Trophoblast cell (in vitro differentiated cells and primary cell): ENCODE data around the gene FAAH.

ENCODE experiments used
- DNase-seq, 2 donors: peaks; one replicate each; pipeline ENCODE4 v3.0.0-alpha.2; 2016
- H2AFZ ChIP-seq: 2 replicates; pipeline ENCODE4 v1.6.1; 2013; ENCODE audit warnings: low read length, moderate library complexity, mild to moderate bottlenecking; ENCODE audit not compliant: insufficient read depth, poor library complexity
- H2AK5ac ChIP-seq: 2 replicates; pipeline ENCODE4 v1.6.1; 2013; ENCODE audit warnings: mild to moderate bottlenecking, low read length
- H2BK120ac ChIP-seq: 2 replicates; pipeline ENCODE4 v1.6.1; 2013; ENCODE audit warnings: low read length, mild to moderate bottlenecking, moderate library complexity; ENCODE audit not compliant: insufficient read depth, poor library complexity
- H2BK12ac ChIP-seq: 2 replicates; pipeline ENCODE4 v1.6.1; 2013; ENCODE audit warnings: mild to moderate bottlenecking, low read length, moderate library complexity
- H2BK5ac ChIP-seq: 2 replicates; pipeline ENCODE4 v1.6.1; 2013; ENCODE audit warnings: low read length, low read depth, moderate library complexity, mild to moderate bottlenecking; ENCODE audit not compliant: poor library complexity
- H3K14ac ChIP-seq: 2 replicates; pipeline ENCODE4 v1.6.1; 2013; ENCODE audit warnings: mild to moderate bottlenecking, low read length
- H3K18ac ChIP-seq: 2 replicates; pipeline ENCODE4 v1.6.1; 2013; ENCODE audit warnings: mild to moderate bottlenecking, low read length
- H3K23ac ChIP-seq: 2 replicates; pipeline ENCODE4 v1.6.1; 2013; ENCODE audit warnings: low read length
- H3K27ac ChIP-seq: 2 replicates; pipeline ENCODE4 v1.5.1; 2013; ENCODE audit warnings: low read depth, mild to moderate bottlenecking, inconsistent platforms, low read length, moderate library complexity
- H3K27me3 ChIP-seq: 2 replicates; pipeline ENCODE4 v1.6.1; 2013; ENCODE audit warnings: inconsistent platforms, mild to moderate bottlenecking, low read length, moderate library complexity; ENCODE audit not compliant: insufficient read depth
- H3K36me3 ChIP-seq, 2 experiments: 1 replicate in 1 of 2; 2 replicates in 1 of 2; pipeline ENCODE4 v1.6.1; 2013; ENCODE audit warnings: low read length in 2 of 2, mild to moderate bottlenecking in 2 of 2, moderate library complexity in 1 of 2; ENCODE audit not compliant: insufficient read depth in 2 of 2, control insufficient read depth in 1 of 2
- H3K4ac ChIP-seq: 2 replicates; pipeline ENCODE4 v1.6.1; 2013; ENCODE audit warnings: low read depth, mild to moderate bottlenecking, low read length, moderate library complexity
- H3K4me1 ChIP-seq, 2 experiments: 1 replicate in 1 of 2; 2 replicates in 1 of 2; pipeline ENCODE4 v1.6.1; 2013; ENCODE audit warnings: low read length in 2 of 2, mild to moderate bottlenecking in 2 of 2, moderate library complexity in 1 of 2; ENCODE audit not compliant: insufficient read depth in 2 of 2, control insufficient read depth in 1 of 2
- H3K4me2 ChIP-seq: 2 replicates; pipeline ENCODE4 v1.6.1; 2013; ENCODE audit warnings: inconsistent platforms, mild to moderate bottlenecking, low read length, moderate library complexity
- H3K4me3 ChIP-seq: 2 replicates; pipeline ENCODE4 v1.5.1; 2013; ENCODE audit warnings: mild to moderate bottlenecking, low read depth, low read length, inconsistent platforms
- H3K79me1 ChIP-seq: one replicate; pipeline ENCODE4 v1.6.1; 2013; ENCODE audit warnings: low read length
- H3K79me2 ChIP-seq: 2 replicates; pipeline ENCODE4 v1.6.1; 2013; ENCODE audit warnings: low read length, mild to moderate bottlenecking; ENCODE audit not compliant: control insufficient read depth, insufficient read depth, poor library complexity
- H3K9ac ChIP-seq: 2 replicates; pipeline ENCODE4 v1.6.1; 2013; ENCODE audit warnings: mild to moderate bottlenecking, low read length
- H3K9me3 ChIP-seq: 2 replicates; pipeline ENCODE4 v1.6.1; 2013; ENCODE audit warnings: low read depth, mild to moderate bottlenecking, control low read depth, inconsistent platforms, low read length; ENCODE audit not compliant: insufficient read depth
- H4K12ac ChIP-seq: 2 replicates; pipeline ENCODE4 v1.6.1; 2013; ENCODE audit warnings: low read depth, mild to moderate bottlenecking, low read length, moderate library complexity
- H4K8ac ChIP-seq: 2 replicates; pipeline ENCODE4 v1.6.1; 2013; ENCODE audit warnings: low read depth, mild to moderate bottlenecking, low read length, moderate library complexity
- H4K91ac ChIP-seq: one replicate; pipeline ENCODE4 v1.6.1; 2013; ENCODE audit warnings: low read depth, mild to moderate bottlenecking, low read length, moderate library complexity
- WGBS: extraction: QIAGEN DNeasy Blood & Tissue Kit; methylation state at CpG from one replicate; pipeline ENCODE4 v1.1.7; 2013; ENCODE audit warnings: missing lambda C conversion rate; ENCODE audit not compliant: insufficient read length, insufficient coverage; ENCODE audit errors: extremely low coverage; 5-methylcytosine and 5-hydroxymethylcytosine counted together

Gene FAAH

DNA sequence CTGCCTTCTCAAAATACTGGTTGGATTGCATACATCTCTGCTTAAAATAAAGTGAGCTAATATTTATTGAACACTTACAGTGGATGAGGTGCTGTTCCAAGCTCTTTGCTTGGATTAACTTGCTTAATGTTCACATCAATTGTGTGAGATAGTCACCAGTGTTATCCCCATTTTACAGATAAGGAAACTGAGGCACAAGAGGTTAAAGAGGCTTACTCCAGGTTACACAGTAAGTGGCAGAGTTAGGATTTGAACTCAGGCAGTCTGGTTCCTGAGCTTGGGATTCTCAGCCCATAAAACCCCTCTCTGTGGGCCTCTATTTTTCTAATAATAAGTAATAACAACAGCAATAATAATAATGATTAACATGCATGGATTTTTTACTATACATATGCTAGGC lies 13.6 kb upstream of the FAAH start:
- Histone ChIP-seq H3K4ac (no peak overlapping the region), H2BK120ac (no peak overlapping the region), H4K91ac (no peak overlapping the region), H3K79me1 (no peaks in the 10 kb centered on the region), H3K14ac (no peak overlapping the region), H3K9me3 (peaks cover 3% of the 10 kb centered on the region), H3K4me1 (no peaks in the 10 kb centered on the region), H4K12ac (no peak overlapping the region), H3K4me3 (no peak overlapping the region), H2AFZ (no peak overlapping the region), H3K4me2 (no peak overlapping the region), H3K9ac (no peak overlapping the region), H4K8ac (no peak overlapping the region), H3K27ac (no peak overlapping the region), H2BK12ac (no peak overlapping the region), H3K36me3 (no peaks in the 10 kb centered on the region), H3K18ac (no peak overlapping the region), H3K79me2 (no peaks in the 10 kb centered on the region), H2BK5ac (no peak overlapping the region), H3K27me3 (no peaks in the 10 kb centered on the region), H2AK5ac (no peak overlapping the region), H3K23ac (no peak overlapping the region)
- no peak for DNase-seq

DNA sequence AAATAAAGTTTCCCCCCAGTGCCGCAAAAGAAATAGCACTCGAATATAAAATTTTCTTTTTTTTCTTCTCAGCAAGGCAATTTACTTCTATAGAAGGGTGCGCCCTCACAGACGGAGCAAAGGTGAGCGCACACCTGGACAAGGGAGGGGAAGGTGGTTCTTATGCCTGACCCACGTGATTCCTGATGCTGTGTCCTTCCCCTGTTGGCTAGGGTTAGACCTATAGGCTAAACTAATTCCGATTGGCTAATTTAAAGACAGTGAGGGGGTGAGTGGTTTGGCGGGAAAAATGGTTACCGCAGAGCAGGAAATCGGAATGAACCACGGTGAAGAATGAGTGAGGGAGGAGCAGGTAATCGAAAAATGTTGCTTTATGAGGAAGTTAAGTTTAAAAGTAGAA lies 607 bp upstream of the FAAH start:
- Histone ChIP-seq H3K23ac (no peak overlapping the region), H3K4me1 (peaks cover 3 to 7% of the 10 kb centered on the region in 2 experiments), H3K18ac (no peak overlapping the region), H3K9ac (no peak overlapping the region), H3K36me3 (no peaks in the 10 kb centered on the region), H4K12ac (no peak overlapping the region), H4K8ac (no peak overlapping the region), H3K27me3 (peaks cover 8% of the 10 kb centered on the region), H4K91ac (no peak overlapping the region), H3K79me1 (no peaks in the 10 kb centered on the region), H3K4ac (no peak overlapping the region), H3K9me3 (peaks cover 22% of the 10 kb centered on the region), H3K27ac (no peak overlapping the region), H3K4me3 (no peak overlapping the region), H2BK120ac (no peak overlapping the region), H3K79me2 (no peaks in the 10 kb centered on the region), H3K4me2 (no peak overlapping the region), H2AK5ac (no peak overlapping the region), H2AFZ (no peak overlapping the region), H3K14ac (no peak overlapping the region), H2BK12ac (no peak overlapping the region), H2BK5ac (no peak overlapping the region)
- whole genome bisulfite sequencing = no CpG with 5 or more reads among the region's 12 CpGs
- DNase-seq = no peak

DNA sequence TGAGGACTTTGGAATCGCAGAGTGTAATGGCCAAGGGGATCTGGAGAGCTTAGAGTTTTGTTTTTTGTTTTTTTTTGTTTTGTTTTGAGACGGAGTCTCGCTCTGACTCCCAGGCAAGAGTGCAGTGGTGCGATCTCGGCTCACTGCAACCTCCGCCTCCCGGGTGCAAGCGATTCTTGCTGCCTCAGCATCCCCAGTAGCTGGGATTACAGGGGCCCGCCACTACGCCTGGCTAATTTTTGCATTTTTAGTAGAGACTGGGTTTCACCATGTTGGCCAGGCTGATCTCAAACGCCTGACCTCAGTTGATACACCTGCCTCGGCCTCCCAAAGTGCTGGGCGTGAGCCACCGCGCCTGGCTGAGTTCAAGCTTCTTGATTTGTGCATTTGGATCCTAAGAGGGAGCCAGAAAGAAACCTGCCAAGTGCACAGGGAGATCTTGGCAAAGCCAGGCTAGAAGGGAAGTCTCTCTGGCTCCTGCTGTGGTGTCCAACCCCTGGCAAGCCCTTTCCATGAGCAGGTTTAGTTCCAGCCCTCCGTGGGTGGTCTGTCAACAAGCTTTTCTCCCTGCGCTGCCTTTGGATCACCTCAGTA lies 852 bp downstream of the FAAH start:
- DNase-seq = no peak
- Histone ChIP-seq H3K79me1 (no peaks in the 10 kb centered on the region), H2AK5ac (no peak overlapping the region), H3K4me1 (peaks cover 3 to 7% of the 10 kb centered on the region in 2 experiments), H3K36me3 (no peaks in the 10 kb centered on the region), H4K8ac (no peak overlapping the region), H2BK120ac (no peak overlapping the region), H3K4ac (no peak overlapping the region), H2BK5ac (no peak overlapping the region), H4K91ac (no peak overlapping the region), H3K23ac (no peak overlapping the region), H3K4me2 (peak overlapping the region; percentile 87), H3K14ac (no peak overlapping the region), H3K4me3 (no peak overlapping the region), H3K9me3 (peaks cover 22% of the 10 kb centered on the region), H2AFZ (no peak overlapping the region), H3K9ac (no peak overlapping the region), H3K18ac (no peak overlapping the region), H3K27ac (no peak overlapping the region), H4K12ac (no peak overlapping the region), H2BK12ac (no peak overlapping the region), H3K79me2 (no peaks in the 10 kb centered on the region), H3K27me3 (peaks cover 8% of the 10 kb centered on the region)
- WGBS = no CpG with 5 or more reads among the region's 17 CpGs

DNA sequence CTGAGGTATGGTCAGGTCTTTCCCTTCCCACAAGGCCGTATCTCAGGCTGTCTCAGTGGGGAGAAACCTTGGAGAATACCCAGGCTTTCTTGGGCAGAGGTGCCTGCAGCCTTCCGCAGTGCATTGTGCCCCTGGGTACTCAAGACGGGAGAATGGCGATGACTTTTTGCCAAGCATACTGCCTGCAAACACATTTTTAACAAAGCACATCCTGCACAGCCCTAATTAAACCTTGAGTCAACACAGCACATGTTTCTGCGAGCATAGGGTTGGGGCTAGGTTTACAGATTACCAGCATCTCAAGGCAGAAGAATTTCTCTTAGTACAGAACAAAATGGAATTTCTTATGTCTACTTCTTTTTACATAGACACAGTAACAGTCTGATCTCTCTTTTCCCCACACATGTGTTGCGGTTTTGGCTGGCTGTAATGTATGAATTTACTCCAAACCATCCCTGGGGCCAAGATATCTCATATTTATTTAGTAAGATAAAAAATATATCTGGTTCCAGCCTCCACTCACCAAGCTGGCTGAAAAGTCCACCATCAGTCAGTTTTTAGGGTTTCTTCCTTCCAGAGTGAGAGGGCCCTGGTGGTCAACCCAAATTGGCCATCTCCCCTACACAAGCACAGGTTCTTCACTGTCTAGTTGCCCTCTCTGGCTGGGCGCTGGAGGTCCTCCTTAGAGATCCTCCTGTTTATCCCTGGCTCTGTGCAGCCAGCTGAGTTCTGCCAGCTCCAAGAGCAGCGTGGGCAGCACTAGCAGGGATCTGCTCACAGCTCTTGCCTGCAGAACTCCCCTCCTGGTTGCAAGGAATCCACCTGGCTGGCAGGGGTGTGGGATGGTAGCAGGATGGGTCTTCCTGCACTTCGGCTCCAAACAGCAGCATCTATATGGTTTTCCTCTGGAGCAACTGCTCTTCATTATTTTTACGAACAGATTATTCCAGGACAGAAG lies 2.6 kb downstream of the FAAH start:
- no peak overlapping the region for H2AK5ac ChIP-seq
- H3K9me3 ChIP-seq = peaks cover 22% of the 10 kb centered on the region
- no peak overlapping the region for H3K18ac ChIP-seq
- H2BK12ac ChIP-seq = no peak overlapping the region
- no peak overlapping the region for H3K27ac ChIP-seq
- no peak overlapping the region for H3K4me2 ChIP-seq
- H3K4me3 ChIP-seq = no peak overlapping the region
- H3K14ac ChIP-seq = no peak overlapping the region
- H4K91ac ChIP-seq = no peak overlapping the region
- H3K23ac ChIP-seq = no peak overlapping the region
- no peaks in the 10 kb centered on the region for H3K79me1 ChIP-seq
- H4K8ac ChIP-seq = no peak overlapping the region
- H3K4ac ChIP-seq = no peak overlapping the region
- peaks cover 8% of the 10 kb centered on the region for H3K27me3 ChIP-seq
- no peaks in the 10 kb centered on the region for H3K79me2 ChIP-seq
- DNase-seq = no peak
- no peak overlapping the region for H4K12ac ChIP-seq
- no peak overlapping the region for H2AFZ ChIP-seq
- H3K36me3 ChIP-seq = no peaks in the 10 kb centered on the region
- H2BK5ac ChIP-seq = no peak overlapping the region
- no peak overlapping the region for H3K9ac ChIP-seq
- no peak overlapping the region for H2BK120ac ChIP-seq
- H3K4me1 ChIP-seq = peaks cover 3 to 7% of the 10 kb centered on the region in 2 experiments
- WGBS = no CpG with 5 or more reads among the region's 10 CpGs
